Measurements from ENCODE around the gene SORCS2.

The SORCS2 gene

DNA sequence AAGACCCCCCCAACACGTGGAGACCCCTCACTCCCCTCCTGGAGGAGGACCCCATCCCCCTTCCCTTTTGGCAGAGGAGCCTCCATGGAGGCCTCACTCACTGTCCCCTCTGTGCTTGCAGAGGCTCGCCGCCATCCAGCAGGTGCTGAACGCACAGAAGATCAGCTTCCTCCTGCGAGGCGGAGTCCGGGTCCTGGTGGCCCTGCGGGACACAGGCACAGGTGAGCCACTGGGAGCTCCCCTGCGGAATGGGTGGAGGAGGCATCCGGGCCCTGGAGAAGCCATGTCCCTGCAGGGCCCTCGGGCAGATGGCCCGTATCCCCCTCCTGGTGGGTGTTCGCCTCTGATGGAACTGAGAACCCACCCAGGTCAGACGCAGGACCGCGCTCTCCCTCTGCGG is 540.9 kb downstream of the SORCS2 start:
- no peak overlapping the region for H3K9ac ChIP-seq (ENCODE audit: insufficient read length, low read depth)
- DNase-seq (ENCODE audit: low read depth, low spot score): no peak
- TF ChIP-seq ZNF274 (IDR thresholded peaks at IDR 0.05; ENCODE audit: low read depth, low read length) (no peak), YY1 (IDR thresholded peaks at IDR 0.05; ENCODE audit: insufficient read depth, insufficient read length) (no peak), SUZ12 (IDR thresholded peaks at IDR 0.05; ENCODE audit: extremely low read depth, insufficient read depth, insufficient read length) (no peak)
- H3K9me3 ChIP-seq (ENCODE audit: insufficient read depth, low read length): no peaks in the 10 kb centered on the region
- H3K36me3 ChIP-seq (ENCODE audit: insufficient read depth, insufficient read length, low read length): no peaks in the 10 kb centered on the region
- peaks cover 5% of the 10 kb centered on the region for H3K4me1 ChIP-seq (ENCODE audit: insufficient read depth, insufficient read length)
- no peak overlapping the region for H3K4me3 ChIP-seq (ENCODE audit: insufficient read length, low read depth)
- H3K27me3 ChIP-seq (ENCODE audit: insufficient read depth, insufficient read length): no peaks in the 10 kb centered on the region

DNA sequence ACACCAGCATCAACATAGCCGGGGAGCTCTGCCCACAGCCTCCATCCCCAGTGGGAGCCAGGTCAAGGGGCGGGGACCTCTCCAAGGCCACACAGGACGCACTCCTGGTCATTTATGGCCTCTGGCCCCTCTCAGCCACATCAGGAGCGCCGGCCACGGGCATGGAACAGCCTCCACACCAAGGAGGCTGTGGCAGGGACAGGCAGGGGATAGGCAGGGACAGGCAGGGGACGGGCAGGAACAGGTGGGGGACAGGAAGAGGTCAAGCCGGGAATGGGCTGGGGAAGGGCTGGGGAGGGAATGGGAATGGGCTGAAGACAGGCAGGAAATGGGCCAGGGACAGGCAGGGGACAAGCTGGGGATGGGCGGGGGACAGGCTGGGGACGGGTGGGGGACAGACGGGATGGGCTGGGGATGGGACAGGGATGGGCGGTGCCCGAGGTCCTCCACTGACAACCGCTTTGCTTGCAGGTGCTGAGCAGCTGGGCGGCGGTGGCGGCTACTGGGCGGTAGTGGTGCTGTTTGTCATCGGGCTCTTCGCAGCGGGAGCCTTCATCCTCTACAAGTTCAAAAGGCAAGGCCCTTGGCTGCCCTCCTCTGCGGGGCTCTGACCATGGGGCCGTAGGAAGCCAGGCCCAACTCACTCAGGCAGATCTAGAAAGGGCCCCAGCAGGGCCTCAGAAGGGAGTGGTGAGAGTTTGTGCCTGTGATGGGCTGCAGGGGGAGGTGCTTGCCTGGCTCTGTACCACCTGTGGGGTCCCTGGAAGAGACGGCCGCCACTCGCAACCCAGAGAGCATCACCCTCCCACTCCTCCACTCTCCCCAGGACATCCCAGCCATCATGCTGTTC is 541.7 kb downstream of the SORCS2 start:
- TF ChIP-seq YY1 (IDR thresholded peaks at IDR 0.05; ENCODE audit: insufficient read depth, insufficient read length) (no peak), SUZ12 (IDR thresholded peaks at IDR 0.05; ENCODE audit: extremely low read depth, insufficient read depth, insufficient read length) (no peak), ZNF274 (IDR thresholded peaks at IDR 0.05; ENCODE audit: low read depth, low read length) (no peak)
- H3K4me1 ChIP-seq (ENCODE audit: insufficient read depth, insufficient read length): peaks cover 5% of the 10 kb centered on the region
- H3K27me3 ChIP-seq (ENCODE audit: insufficient read depth, insufficient read length): no peaks in the 10 kb centered on the region
- DNase-seq (ENCODE audit: low read depth, low spot score): no peak
- H3K4me3 ChIP-seq (ENCODE audit: insufficient read length, low read depth): no peak overlapping the region
- no peak overlapping the region for H3K9ac ChIP-seq (ENCODE audit: insufficient read length, low read depth)
- no peaks in the 10 kb centered on the region for H3K36me3 ChIP-seq (ENCODE audit: insufficient read depth, insufficient read length, low read length)
- no peaks in the 10 kb centered on the region for H3K9me3 ChIP-seq (ENCODE audit: insufficient read depth, low read length)

DNA sequence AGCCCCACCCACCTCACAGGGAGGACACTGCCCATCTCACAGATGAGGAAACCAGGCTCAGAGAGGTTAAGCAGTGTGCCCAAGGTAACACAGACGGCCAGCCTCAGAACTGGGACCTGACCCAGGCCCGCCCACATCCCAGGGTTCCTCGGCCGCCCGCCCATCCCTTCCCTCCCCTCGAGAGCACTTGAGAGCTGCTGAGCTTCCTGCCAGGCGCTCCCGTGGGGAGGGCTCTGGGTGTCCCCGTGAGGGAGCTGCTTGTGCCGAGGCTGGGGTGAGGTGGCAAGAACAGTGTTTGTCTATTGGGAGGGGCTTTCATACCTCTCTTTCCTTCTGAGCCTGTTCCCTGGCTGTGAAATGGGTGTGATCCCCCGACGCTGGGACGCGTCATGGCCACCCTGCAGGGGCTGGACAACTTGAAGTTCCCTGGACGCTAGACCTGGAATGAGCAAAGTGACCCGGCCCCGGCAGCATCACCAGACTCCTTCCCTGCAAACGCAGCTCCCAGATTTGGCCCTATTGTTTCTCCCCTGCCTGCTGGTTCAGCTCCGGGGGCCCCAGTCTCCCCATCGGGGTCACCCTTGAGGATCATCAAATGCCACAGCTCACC is 542.4 kb downstream of the SORCS2 start:
- H3K27me3 ChIP-seq (ENCODE audit: insufficient read depth, insufficient read length): no peaks in the 10 kb centered on the region
- H3K4me1 ChIP-seq (ENCODE audit: insufficient read depth, insufficient read length): peaks cover 5% of the 10 kb centered on the region
- DNase-seq (ENCODE audit: low read depth, low spot score): no peak
- H3K9ac ChIP-seq (ENCODE audit: insufficient read length, low read depth): no peak overlapping the region
- TF ChIP-seq YY1 (IDR thresholded peaks at IDR 0.05; ENCODE audit: insufficient read depth, insufficient read length) (no peak), ZNF274 (IDR thresholded peaks at IDR 0.05; ENCODE audit: low read depth, low read length) (no peak), SUZ12 (IDR thresholded peaks at IDR 0.05; ENCODE audit: extremely low read depth, insufficient read depth, insufficient read length) (no peak)
- H3K9me3 ChIP-seq (ENCODE audit: insufficient read depth, low read length): no peaks in the 10 kb centered on the region
- no peak overlapping the region for H3K4me3 ChIP-seq (ENCODE audit: insufficient read length, low read depth)
- H3K36me3 ChIP-seq (ENCODE audit: insufficient read depth, insufficient read length, low read length): no peaks in the 10 kb centered on the region

DNA sequence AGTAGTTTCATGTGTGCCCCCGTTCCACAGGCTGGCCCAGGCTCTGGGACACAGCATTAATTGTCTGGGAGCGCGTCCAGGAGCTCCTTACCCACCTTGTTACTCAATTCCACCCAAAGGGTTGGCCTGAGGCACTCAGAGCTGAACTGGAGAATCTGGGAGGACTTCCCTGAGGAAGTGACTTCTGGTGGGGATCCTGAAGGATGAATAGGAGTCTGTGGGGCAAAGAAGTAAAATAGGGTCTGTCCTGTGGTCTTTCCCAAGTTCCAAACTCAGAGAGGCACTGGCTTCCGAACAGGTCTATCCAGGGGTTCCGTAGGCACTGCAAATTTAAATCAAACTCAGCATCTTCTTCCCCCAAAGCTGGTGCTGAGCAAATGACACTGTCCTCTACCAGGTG is 543.1 kb downstream of the SORCS2 start:
- H3K36me3 ChIP-seq (ENCODE audit: insufficient read depth, insufficient read length, low read length): no peaks in the 10 kb centered on the region

DNA sequence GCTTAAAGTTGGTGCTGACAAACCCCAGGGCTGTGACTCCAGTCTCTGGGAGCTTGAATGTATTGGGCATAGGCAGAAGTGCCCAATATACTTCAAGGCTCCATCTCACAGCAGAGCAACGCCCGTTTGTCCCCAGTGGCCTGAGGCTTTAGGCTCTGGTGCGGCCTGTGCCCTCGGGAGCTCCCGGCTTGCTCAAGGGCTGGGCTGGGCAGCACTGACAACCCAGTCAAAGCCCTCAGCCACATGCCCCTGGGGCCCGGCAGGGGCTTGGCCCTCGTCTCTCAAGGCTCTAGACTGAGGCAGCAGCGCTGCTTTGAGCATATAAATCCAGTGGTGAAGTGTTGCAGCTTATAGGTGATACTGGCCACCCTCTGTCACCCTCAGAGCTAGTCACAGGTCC is 543.6 kb downstream of the SORCS2 start:
- H3K36me3 ChIP-seq (ENCODE audit: insufficient read depth, insufficient read length, low read length): no peaks in the 10 kb centered on the region
- no peaks in the 10 kb centered on the region for H3K27me3 ChIP-seq (ENCODE audit: insufficient read depth, insufficient read length)
- H3K9me3 ChIP-seq (ENCODE audit: insufficient read depth, low read length): no peaks in the 10 kb centered on the region
- peaks cover 5% of the 10 kb centered on the region for H3K4me1 ChIP-seq (ENCODE audit: insufficient read depth, insufficient read length)
- no peak overlapping the region for H3K9ac ChIP-seq (ENCODE audit: insufficient read length, low read depth)
- no peak overlapping the region for H3K4me3 ChIP-seq (ENCODE audit: insufficient read length, low read depth)
- TF ChIP-seq YY1 (IDR thresholded peaks at IDR 0.05; ENCODE audit: insufficient read depth, insufficient read length): no peak
- DNase-seq (ENCODE audit: low read depth, low spot score): no peak

More for the DNA sequence above, 543.1 kb downstream of the SORCS2 start:
- no peak overlapping the region for H3K9ac ChIP-seq (ENCODE audit: insufficient read length, low read depth)
- TF ChIP-seq ZNF274 (IDR thresholded peaks at IDR 0.05; ENCODE audit: low read depth, low read length) (no peak), YY1 (IDR thresholded peaks at IDR 0.05; ENCODE audit: insufficient read depth, insufficient read length) (no peak), SUZ12 (IDR thresholded peaks at IDR 0.05; ENCODE audit: extremely low read depth, insufficient read depth, insufficient read length) (no peak)
- H3K9me3 ChIP-seq (ENCODE audit: insufficient read depth, low read length): no peaks in the 10 kb centered on the region
- DNase-seq (ENCODE audit: low read depth, low spot score): no peak
- peaks cover 5% of the 10 kb centered on the region for H3K4me1 ChIP-seq (ENCODE audit: insufficient read depth, insufficient read length)
- no peaks in the 10 kb centered on the region for H3K27me3 ChIP-seq (ENCODE audit: insufficient read depth, insufficient read length)
- no peak overlapping the region for H3K4me3 ChIP-seq (ENCODE audit: insufficient read length, low read depth)

DNA sequence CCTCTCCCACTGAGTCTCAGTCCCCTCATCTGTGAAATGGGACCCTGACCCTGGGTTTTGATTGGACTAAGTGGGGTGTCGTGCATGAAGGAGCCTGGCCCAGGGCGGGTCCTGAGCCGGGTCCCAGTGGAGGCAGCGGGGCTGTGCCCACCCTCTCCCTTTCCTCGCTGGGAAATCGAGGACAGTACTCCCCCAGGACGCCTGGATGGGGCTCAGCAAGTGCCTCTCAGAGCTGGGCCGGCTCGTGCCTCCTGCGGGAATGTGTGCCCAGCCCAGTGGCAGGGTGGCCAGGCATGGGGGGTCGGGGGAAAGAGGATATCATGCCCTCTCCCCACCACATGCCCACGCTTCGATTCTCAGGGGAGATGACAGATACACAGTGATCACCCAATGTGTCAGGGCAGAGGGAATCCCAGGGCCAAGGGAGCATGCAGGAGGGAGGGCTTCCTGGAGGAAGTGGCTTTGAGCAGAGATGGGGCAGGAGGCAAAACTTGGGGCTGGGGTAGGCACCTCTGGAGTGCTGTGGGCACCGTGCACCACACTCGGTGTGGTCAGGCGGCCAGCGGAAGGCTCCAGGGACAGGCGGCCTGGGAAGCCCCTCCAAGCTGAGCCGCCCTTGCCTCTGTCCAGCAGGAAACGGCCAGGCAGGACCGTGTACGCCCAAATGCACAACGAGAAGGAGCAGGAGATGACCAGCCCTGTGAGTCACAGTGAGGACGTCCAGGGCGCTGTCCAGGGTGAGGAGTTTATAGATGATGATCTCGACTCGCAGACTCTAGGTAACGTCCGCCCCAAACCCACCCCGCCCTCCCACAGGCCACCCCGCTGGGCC is 544.3 kb downstream of the SORCS2 start:
- no peaks in the 10 kb centered on the region for H3K36me3 ChIP-seq (ENCODE audit: insufficient read depth, insufficient read length, low read length)
- no peaks in the 10 kb centered on the region for H3K9me3 ChIP-seq (ENCODE audit: insufficient read depth, low read length)
- no peak overlapping the region for H3K9ac ChIP-seq (ENCODE audit: insufficient read length, low read depth)
- no peak for DNase-seq (ENCODE audit: low read depth, low spot score)
- TF ChIP-seq YY1 (IDR thresholded peaks at IDR 0.05; ENCODE audit: insufficient read depth, insufficient read length): no peak
- no peak for TF ChIP-seq ZNF274 (IDR thresholded peaks at IDR 0.05; ENCODE audit: low read depth, low read length)
- TF ChIP-seq SUZ12 (IDR thresholded peaks at IDR 0.05; ENCODE audit: extremely low read depth, insufficient read depth, insufficient read length): no peak
- peaks cover 5% of the 10 kb centered on the region for H3K4me1 ChIP-seq (ENCODE audit: insufficient read depth, insufficient read length)
- no peak overlapping the region for H3K4me3 ChIP-seq (ENCODE audit: insufficient read length, low read depth)
- H3K27me3 ChIP-seq (ENCODE audit: insufficient read depth, insufficient read length): no peaks in the 10 kb centered on the region

DNA sequence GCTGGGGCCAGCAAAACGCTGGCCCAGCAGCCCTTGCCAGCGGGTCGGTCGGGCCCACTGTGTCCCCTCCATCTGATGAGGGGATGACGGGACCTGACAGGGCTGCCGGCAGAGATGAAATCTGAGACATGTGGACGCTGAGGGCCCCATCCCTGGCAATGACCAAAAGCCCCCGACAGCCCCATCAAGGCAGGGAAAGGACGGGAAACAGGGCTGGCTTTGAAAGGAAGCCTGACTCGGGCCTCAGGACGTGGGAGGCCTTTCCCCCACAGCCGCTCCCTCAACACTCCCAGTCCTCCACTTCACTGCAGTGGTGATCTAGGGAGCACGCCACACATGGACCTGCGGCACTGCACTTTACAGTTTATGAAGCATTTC is 544.9 kb downstream of the SORCS2 start:
- Histone ChIP-seq H3K36me3 (ENCODE audit: insufficient read depth, insufficient read length, low read length) (no peaks in the 10 kb centered on the region), H3K4me3 (ENCODE audit: insufficient read length, low read depth) (no peak overlapping the region), H3K27me3 (ENCODE audit: insufficient read depth, insufficient read length) (no peaks in the 10 kb centered on the region), H3K9ac (ENCODE audit: insufficient read length, low read depth) (no peak overlapping the region), H3K9me3 (ENCODE audit: insufficient read depth, low read length) (no peaks in the 10 kb centered on the region), H3K4me1 (ENCODE audit: insufficient read depth, insufficient read length) (peaks cover 5% of the 10 kb centered on the region)
- DNase-seq (ENCODE audit: low read depth, low spot score): no peak
- TF ChIP-seq ZNF274 (IDR thresholded peaks at IDR 0.05; ENCODE audit: low read depth, low read length): no peak
- TF ChIP-seq YY1 (IDR thresholded peaks at IDR 0.05; ENCODE audit: insufficient read depth, insufficient read length): no peak
- no peak for TF ChIP-seq SUZ12 (IDR thresholded peaks at IDR 0.05; ENCODE audit: extremely low read depth, insufficient read depth, insufficient read length)
